K562 (cell line): Measurements from ENCODE around the gene MFSD12. TPM values are rescaled to one million over a fixed set of nuclear protein-coding genes. Genes with fewer than 3 reads are reported as not detected.
A peak's percentile ranks its signal among the peaks of the same experiment; 100 is the strongest.

Source experiments
- ATAC-seq: fragments of 200-7000 bp; cut with Tn5 transposase; 3 replicates; pipeline ENCODE4 v1.9.1; 2020; ENCODE audit warnings: moderate library complexity
- BruUV-seq: library from RNA; stranded (reverse); fragments of 400-500 nt; replicated peaks from 2 replicates; lab custom pipeline; 2021; lab: Mats Ljungman, UMichigan
- CTCF ChIA-PET: fragments of 300-600 bp; formaldehyde crosslinking; extraction: SDS; loops from one replicate; lab custom pipeline; 2021; ENCODE audit warnings: low intra/inter-chr PET ratio; lab: Yijun Ruan, JAX
- POLR2A ChIA-PET: fragments of 300-600, 350-650 bp; sonication (Branson Sonifier 250); formaldehyde crosslinking; extraction: SDS; loops from one replicate; lab custom pipeline; 2021; ENCODE audit warnings: antibody characterized with exemption, inconsistent platforms; lab: Yijun Ruan, JAX
- DNase-seq, 4 experiments: peaks; one replicate each; pipeline versions ENCODE4 v3.0.0 to v3.0.0-alpha.2; 2011 to 2018; ENCODE audit warnings: low spot score in 3 of 4, mixed read lengths in 3 of 4; ENCODE audit errors: extremely low read depth in 1 of 4
- FAIRE-seq: peaks from 2 replicates; lab custom pipeline; 2011; peaks lifted over from hg19 to GRCh38; lab: Jason Lieb, UNC
- H2AFZ ChIP-seq: 2 replicates; pipeline ENCODE4 v1.6.0; 2011; ENCODE audit warnings: low read depth, low read length, control low read depth, inconsistent platforms
- H3K27ac ChIP-seq: fragments of 200-600 bp; 3 replicates; pipeline ENCODE4 v1.8.0; 2011; ENCODE audit warnings: low read depth, mild to moderate bottlenecking, control low read depth, inconsistent platforms, low read length, moderate library complexity, mixed read lengths; ENCODE audit errors: extremely low read depth
- H3K27me3 ChIP-seq, 2 experiments: fragments of 300-600 bp in 1 of 2; 2 replicates in 1 of 2; 3 replicates in 1 of 2; pipeline versions ENCODE4 v1.6.0 to v1.8.0; 2011; ENCODE audit warnings: inconsistent platforms in 2 of 2, low read length in 2 of 2, mild to moderate bottlenecking in 1 of 2, mixed read lengths in 1 of 2, moderate library complexity in 1 of 2; ENCODE audit not compliant: control insufficient read depth in 2 of 2, insufficient read depth in 2 of 2
- H3K36me3 ChIP-seq: fragments of 300-600 bp; 3 replicates; pipeline ENCODE4 v1.8.0; 2011; ENCODE audit warnings: mild to moderate bottlenecking, low read length, inconsistent platforms; ENCODE audit not compliant: control insufficient read depth, insufficient read depth
- H3K4me1 ChIP-seq, 2 experiments: fragments of 200-600 bp in 1 of 2; replicated peaks in 1 of 2; 2 replicates in 1 of 2; 3 replicates in 1 of 2; pipeline versions ENCODE4 v1.5.1 to v1.8.0; 2011; ENCODE audit warnings: inconsistent platforms in 2 of 2, low read length in 2 of 2, mild to moderate bottlenecking in 1 of 2, mixed read lengths in 1 of 2, moderate library complexity in 1 of 2; ENCODE audit not compliant: control insufficient read depth in 2 of 2, insufficient read depth in 2 of 2
- H3K4me2 ChIP-seq: 2 replicates; pipeline ENCODE4 v1.6.1; 2011; ENCODE audit warnings: low read length, control low read depth, inconsistent platforms, mixed read lengths; ENCODE audit not compliant: insufficient read depth
- H3K4me3 ChIP-seq: fragments of 200-600 bp; sonication (generic), shearing (Covaris generic); 2 replicates; pipeline ENCODE4 v1.5.1; 2016; ENCODE audit warnings: control low read depth, inconsistent platforms
- H3K79me2 ChIP-seq: fragments of 200-600 bp; 3 replicates; pipeline ENCODE4 v1.8.0; 2011; ENCODE audit warnings: low read length, inconsistent platforms; ENCODE audit not compliant: control insufficient read depth, insufficient read depth
- H3K9ac ChIP-seq, 2 experiments: 2 replicates each; pipeline versions ENCODE4 v1.6.0 to v1.6.1; 2011; ENCODE audit warnings: low read depth in 2 of 2, low read length in 2 of 2, control low read depth in 1 of 2, inconsistent platforms in 1 of 2, mild to moderate bottlenecking in 1 of 2, mixed read lengths in 1 of 2; ENCODE audit not compliant: insufficient read depth in 1 of 2
- H3K9me1 ChIP-seq: one replicate; pipeline ENCODE4 v1.6.0; 2011; ENCODE audit warnings: inconsistent platforms, mild to moderate bottlenecking, low read length, moderate library complexity; ENCODE audit not compliant: control insufficient read depth, insufficient read depth
- H3K9me3 ChIP-seq: replicated peaks from 2 replicates; pipeline ENCODE4 v1.5.1; 2011; ENCODE audit warnings: low read depth, low read length, inconsistent platforms; ENCODE audit not compliant: control insufficient read depth, insufficient read depth
- H4K20me1 ChIP-seq: replicated peaks from 2 replicates; pipeline ENCODE4 v1.6.1; 2011; ENCODE audit warnings: low read length, inconsistent platforms, mixed read lengths; ENCODE audit not compliant: control insufficient read depth, insufficient read depth
- CBFA2T3 ChIP-seq: fragments of 450-650 bp; IDR thresholded peaks from 2 replicates; pipeline ENCODE4 v1.6.1; 2017
- HCFC1 ChIP-seq: IDR thresholded peaks from 2 replicates; pipeline ENCODE4 v1.6.1; 2012; ENCODE audit warnings: low read depth, low read length, improper control_type of control experiment
- NONO ChIP-seq, 2 experiments: fragments of 200-400 bp in 1 of 2; fragments of 450-650 bp in 1 of 2; formaldehyde crosslinking in 1 of 2; IDR thresholded peaks; 2 replicates each; pipeline ENCODE4 v1.6.1; 2017; ENCODE audit warnings: low read depth in 2 of 2, mild to moderate bottlenecking in 2 of 2, moderate library complexity in 2 of 2, low read length in 1 of 2
- POLR2G ChIP-seq: fragments of 200-400 bp; formaldehyde crosslinking; IDR thresholded peaks from 2 replicates; pipeline ENCODE4 v1.6.1; 2017; ENCODE audit warnings: low read depth, mild to moderate bottlenecking, antibody characterized with exemption, low read length, moderate library complexity
- TBP ChIP-seq: optimal IDR thresholded peaks from 2 replicates; pipeline ENCODE3; 2011; ENCODE audit warnings: low read depth, low read length, improper control_type of control experiment
- TGIF2 ChIP-seq: sonication (generic); formaldehyde crosslinking; IDR thresholded peaks from 2 replicates; pipeline ENCODE4 v1.8.1; 2022; ENCODE audit warnings: mild to moderate bottlenecking, missing genetic modification reagents, moderate library complexity
- ZKSCAN3 ChIP-seq: fragments of 250-450 bp; sonication (Bioruptor Pico); IDR thresholded peaks from 2 replicates; pipeline ENCODE4 v1.4.0; 2020
- ZNF347 ChIP-seq: fragments of 450-650 bp; formaldehyde crosslinking; IDR thresholded peaks from 2 replicates; pipeline ENCODE4 v1.4.0; 2020; ENCODE audit warnings: low read depth, mild to moderate bottlenecking, moderate library complexity
- WGBS: fragments of 100-300 bp; shearing (Covaris generic); methylation state at CpG from one replicate; pipeline ENCODE4 v1.1.6; 2016; ENCODE audit warnings: low coverage, mixed read lengths; ENCODE audit not compliant: insufficient coverage; ENCODE audit errors: missing lambda C conversion rate; 5-methylcytosine and 5-hydroxymethylcytosine counted together
- in situ Hi-C: fragments of 300-500 bp; cut with MboI; formaldehyde crosslinking; loops from 4 replicates; pipeline ENCODE4 v1.15.0; 2018; ENCODE audit warnings: inconsistent platforms, mixed read lengths
- intact Hi-C: fragments of 100-400 bp; cut with micrococcal nuclease; formaldehyde crosslinking; loops from 2 replicates; pipeline ENCODE4 v1.14.2; 2022
- polyA plus RNA-seq, 8 experiments: library from polyadenylated mRNA; depleted of rRNA in 4 of 8; stranded (reverse) in 5 of 8; unstranded in 3 of 8; fragments of >200 nt; fragmentation: Nextera tagmentation in 2 of 8; fragmentation: Illumina TruSeq in 1 of 8; extraction: Ambion mirVana in 2 of 8; extraction: Trizol in 1 of 8; gene quantifications; 2 replicates each; pipeline versions ENCODE4 v1.2.1 to v1.2.3, GENCODE V29; 2011 to 2014; ENCODE audit warnings: inconsistent platforms in 1 of 8, missing spikeins in 1 of 8
- total RNA-seq, 7 experiments: library from RNA; depleted of rRNA in 6 of 7; stranded (reverse); fragments of >200 nt in 6 of 7; fragmentation: Illumina TruSeq in 2 of 7; extraction: Trizol in 2 of 7; gene quantifications; 2 replicates each; pipeline versions ENCODE4 v1.2.1 to v1.2.3, GENCODE V29; 2011 to 2021; ENCODE audit warnings: low replicate concordance in 1 of 7
- TF ChIP-seq, protein P1 (sequence below): sonication (generic); formaldehyde crosslinking; IDR thresholded peaks from 2 replicates; pipeline ENCODE4 v1.8.0; 2022; ENCODE audit warnings: missing genetic modification reagents, mild to moderate bottlenecking, borderline replicate concordance
- TF ChIP-seq, protein P2 (sequence below): sonication (generic); formaldehyde crosslinking; IDR thresholded peaks from 2 replicates; pipeline ENCODE4 v1.8.0; 2022; ENCODE audit warnings: mild to moderate bottlenecking, missing genetic modification reagents
- TF ChIP-seq, protein P3 (sequence below): fragments of 450-650 bp; IDR thresholded peaks from 2 replicates; pipeline ENCODE4 v1.6.1; 2016; ENCODE audit warnings: antibody characterized with exemption

MFSD12 gene
- total and polyA plus RNA-seq, 9 of the 15 experiments (the other 6 are each of a cell fraction or from before 2014, with no cell fraction given): 0.69 to 112 (median 31.8) TPM

DNA sequence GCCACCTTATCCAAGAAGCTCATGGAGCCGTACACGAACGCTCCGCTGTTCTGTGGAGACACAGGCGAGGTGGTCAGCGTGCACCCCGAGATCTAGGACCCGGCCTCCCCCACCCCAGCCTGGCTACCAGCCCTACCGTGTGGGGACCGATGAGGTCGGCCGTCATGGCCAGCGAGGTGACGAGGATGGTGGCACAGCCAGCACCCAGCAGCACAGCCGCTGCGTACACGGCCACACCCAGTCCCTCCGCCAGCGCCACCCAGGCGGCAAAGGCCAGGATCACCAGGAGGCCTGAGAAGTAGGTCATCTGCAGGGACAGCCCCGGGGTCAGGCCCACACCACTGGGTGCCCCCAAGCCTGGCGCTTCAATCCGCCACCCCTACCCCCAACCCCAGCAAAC, 11.3 kb downstream of the MFSD12 start:
- Histone ChIP-seq H4K20me1 (peaks cover 5% of the 10 kb centered on the region; the same call in 1 of the 2 replicates), H3K4me2 (no peak overlapping the region), H3K27ac (no peak overlapping the region), H3K36me3 (peaks cover 72% of the 10 kb centered on the region; the same call in 2 of the 3 replicates), H3K9me1 (no peaks in the 10 kb centered on the region), H3K9me3 (no peaks in the 10 kb centered on the region), H2AFZ (no peak overlapping the region), H3K4me3 (no peak overlapping the region), H3K27me3 (no peaks in the 10 kb centered on the region), H3K4me1 (peaks cover 0 to 54% of the 10 kb centered on the region in 2 experiments; a peak in 3 of 5 replicates), H3K79me2 (no peaks in the 10 kb centered on the region), H3K9ac (no peak overlapping the region)
- FAIRE-seq: no peak
- WGBS: 92% methylated on average over 20 of the region's 23 CpGs
- peak; percentile 53; the same call in 1 of the 2 replicates for TF ChIP-seq POLR2G
- no peak for TF ChIP-seq HCFC1
- intact Hi-C loops: loop anchor here (10.0 kb wide), 1 partner anchor 59 kb away; the partner anchor contains the start of gene TBXA2R
- BruUV-seq: no TSS peak
- POLR2A ChIA-PET: interaction anchor here (0.7 to 1.0 kb wide), 2 partner anchors 12 to 152 kb away, joined by 3 read pairs; no protein-coding TSS in a partner anchor
- no peak for DNase-seq
- in situ Hi-C loops: no loop called here
- CTCF ChIA-PET: interaction anchor here (1.0 to 2.1 kb wide), 3 partner anchors 73 to 307 kb away, joined by 3 to 19 read pairs (median 3); no protein-coding TSS in a partner anchor
- no peak for ATAC-seq

DNA sequence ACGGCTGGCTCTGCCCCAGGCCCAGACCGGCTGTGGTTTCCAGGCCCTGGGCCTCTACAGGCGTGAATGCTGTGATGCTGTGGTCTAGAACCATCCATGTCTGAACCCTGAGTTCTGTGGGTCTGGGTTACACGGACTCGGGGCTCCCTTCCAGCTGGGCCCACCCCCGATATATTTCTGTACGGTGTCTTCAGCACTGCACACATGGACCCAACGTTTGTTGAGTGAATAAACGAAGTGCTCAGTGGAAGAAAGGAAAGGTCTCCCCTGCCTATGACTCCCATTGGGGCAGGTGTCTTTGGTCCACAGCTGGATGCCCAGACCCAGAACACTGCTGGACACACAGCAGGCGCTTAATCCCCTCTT, 11.7 kb downstream of the MFSD12 start:
- intact Hi-C loops: loop anchor here (1.0 to 10.0 kb wide), 2 partner anchors 32 to 59 kb away; partner anchors contain the start of gene TBXA2R
- ATAC-seq (no peak), DNase-seq (no peak), FAIRE-seq (no peak)
- no peak overlapping the region for H3K9ac ChIP-seq
- H4K20me1 ChIP-seq: peaks cover 5% of the 10 kb centered on the region; the same call in 1 of the 2 replicates
- no peak overlapping the region for H2AFZ ChIP-seq
- CTCF ChIA-PET: interaction anchor here (1.0 to 2.1 kb wide), 3 partner anchors 73 to 307 kb away, joined by 3 to 19 read pairs (median 3); no protein-coding TSS in a partner anchor
- peaks cover 68% of the 10 kb centered on the region; the same call in 2 of the 3 replicates for H3K36me3 ChIP-seq
- no peaks in the 10 kb centered on the region for H3K9me1 ChIP-seq
- no peak overlapping the region for H3K27ac ChIP-seq
- H3K4me2 ChIP-seq: no peak overlapping the region
- H3K4me3 ChIP-seq: no peak overlapping the region
- BruUV-seq: no TSS peak
- peaks cover 0 to 49% of the 10 kb centered on the region in 2 experiments; a peak in 3 of 5 replicates for H3K4me1 ChIP-seq
- no peaks in the 10 kb centered on the region for H3K9me3 ChIP-seq
- in situ Hi-C loops: no loop called here
- no peaks in the 10 kb centered on the region for H3K79me2 ChIP-seq
- POLR2A ChIA-PET: interaction anchor here (0.7 to 1.3 kb wide), 3 partner anchors 11 to 153 kb away, joined by 3 to 5 read pairs (median 3); partner anchors contain the start of gene MFSD12
- 82% methylated on average over 9 of the region's 10 CpGs for WGBS
- H3K27me3 ChIP-seq: no peaks in the 10 kb centered on the region
- TF ChIP-seq CBFA2T3 (no peak), NONO (IDR thresholded peaks at IDR 0.05; ENCODE audit: low read depth in 2 of 2, low read length in 1 of 2) (no peak), ZKSCAN3 (CRISPR knock-in tag) (no peak), ZNF347 (no peak), TBP (no peak), TGIF2 (CRISPR knock-in tag) (no peak)
- TF ChIP-seq, protein P1, sequence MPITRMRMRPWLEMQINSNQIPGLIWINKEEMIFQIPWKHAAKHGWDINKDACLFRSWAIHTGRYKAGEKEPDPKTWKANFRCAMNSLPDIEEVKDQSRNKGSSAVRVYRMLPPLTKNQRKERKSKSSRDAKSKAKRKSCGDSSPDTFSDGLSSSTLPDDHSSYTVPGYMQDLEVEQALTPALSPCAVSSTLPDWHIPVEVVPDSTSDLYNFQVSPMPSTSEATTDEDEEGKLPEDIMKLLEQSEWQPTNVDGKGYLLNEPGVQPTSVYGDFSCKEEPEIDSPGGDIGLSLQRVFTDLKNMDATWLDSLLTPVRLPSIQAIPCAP (CRISPR knock-in tag): no peak
- TF ChIP-seq, protein P2, sequence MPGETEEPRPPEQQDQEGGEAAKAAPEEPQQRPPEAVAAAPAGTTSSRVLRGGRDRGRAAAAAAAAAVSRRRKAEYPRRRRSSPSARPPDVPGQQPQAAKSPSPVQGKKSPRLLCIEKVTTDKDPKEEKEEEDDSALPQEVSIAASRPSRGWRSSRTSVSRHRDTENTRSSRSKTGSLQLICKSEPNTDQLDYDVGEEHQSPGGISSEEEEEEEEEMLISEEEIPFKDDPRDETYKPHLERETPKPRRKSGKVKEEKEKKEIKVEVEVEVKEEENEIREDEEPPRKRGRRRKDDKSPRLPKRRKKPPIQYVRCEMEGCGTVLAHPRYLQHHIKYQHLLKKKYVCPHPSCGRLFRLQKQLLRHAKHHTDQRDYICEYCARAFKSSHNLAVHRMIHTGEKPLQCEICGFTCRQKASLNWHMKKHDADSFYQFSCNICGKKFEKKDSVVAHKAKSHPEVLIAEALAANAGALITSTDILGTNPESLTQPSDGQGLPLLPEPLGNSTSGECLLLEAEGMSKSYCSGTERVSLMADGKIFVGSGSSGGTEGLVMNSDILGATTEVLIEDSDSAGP (CRISPR knock-in tag): no peak
- TF ChIP-seq, protein P3, sequence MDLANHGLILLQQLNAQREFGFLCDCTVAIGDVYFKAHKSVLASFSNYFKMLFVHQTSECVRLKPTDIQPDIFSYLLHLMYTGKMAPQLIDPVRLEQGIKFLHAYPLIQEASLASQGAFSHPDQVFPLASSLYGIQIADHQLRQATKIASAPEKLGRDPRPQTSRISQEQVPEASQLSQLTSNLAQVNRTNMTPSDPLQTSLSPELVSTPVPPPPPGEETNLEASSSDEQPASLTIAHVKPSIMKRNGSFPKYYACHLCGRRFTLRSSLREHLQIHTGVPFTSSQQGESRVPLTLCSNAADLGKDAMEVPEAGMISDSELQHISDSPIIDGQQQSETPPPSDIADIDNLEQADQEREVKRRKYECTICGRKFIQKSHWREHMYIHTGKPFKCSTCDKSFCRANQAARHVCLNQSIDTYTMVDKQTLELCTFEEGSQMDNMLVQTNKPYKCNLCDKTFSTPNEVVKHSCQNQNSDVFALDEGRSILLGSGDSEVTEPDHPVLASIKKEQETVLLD: no peak
